ENCODE results near the gene TENT5A.

DNA sequence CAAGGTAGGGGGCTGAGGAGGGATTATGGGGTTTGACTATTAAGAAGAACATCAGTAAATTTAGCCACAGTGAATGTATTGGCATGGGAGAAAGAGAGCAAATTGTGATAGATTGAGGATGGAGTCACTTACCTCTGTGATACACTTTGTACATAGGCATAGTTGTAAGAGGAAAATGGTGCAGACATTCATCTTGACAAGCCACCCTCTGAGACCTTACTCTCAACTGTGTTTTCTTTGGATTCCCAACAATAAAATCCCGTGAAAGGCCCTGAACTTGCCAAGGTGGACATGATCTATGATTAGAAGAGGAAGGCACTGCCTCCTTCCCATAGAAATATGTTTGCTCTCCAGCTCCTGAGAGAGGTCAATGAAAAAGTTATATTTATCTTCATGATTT, 18.6 kb upstream of the TENT5A start:
- no peak for TF ChIP-seq CTCF (IDR thresholded peaks at IDR 0.05)
- no peak for TF ChIP-seq POLR2A (IDR thresholded peaks at IDR 0.05)

Data from uterus (tissue), 2 donors.